WI38 (cell line): Measurements from ENCODE around the gene PLCL2.

Experiments used
- H3K4me3 ChIP-seq: 2 replicates; pipeline ENCODE4 v1.5.1; 2011; ENCODE audit warnings: low read depth, mild to moderate bottlenecking, control low read depth, low read length
- TF ChIP-seq, protein P1 (sequence below): IDR thresholded peaks from 2 replicates; pipeline ENCODE4 v1.5.1; 2012; ENCODE audit warnings: low read depth, mild to moderate bottlenecking, control low read depth, low read length

PLCL2 gene

DNA sequence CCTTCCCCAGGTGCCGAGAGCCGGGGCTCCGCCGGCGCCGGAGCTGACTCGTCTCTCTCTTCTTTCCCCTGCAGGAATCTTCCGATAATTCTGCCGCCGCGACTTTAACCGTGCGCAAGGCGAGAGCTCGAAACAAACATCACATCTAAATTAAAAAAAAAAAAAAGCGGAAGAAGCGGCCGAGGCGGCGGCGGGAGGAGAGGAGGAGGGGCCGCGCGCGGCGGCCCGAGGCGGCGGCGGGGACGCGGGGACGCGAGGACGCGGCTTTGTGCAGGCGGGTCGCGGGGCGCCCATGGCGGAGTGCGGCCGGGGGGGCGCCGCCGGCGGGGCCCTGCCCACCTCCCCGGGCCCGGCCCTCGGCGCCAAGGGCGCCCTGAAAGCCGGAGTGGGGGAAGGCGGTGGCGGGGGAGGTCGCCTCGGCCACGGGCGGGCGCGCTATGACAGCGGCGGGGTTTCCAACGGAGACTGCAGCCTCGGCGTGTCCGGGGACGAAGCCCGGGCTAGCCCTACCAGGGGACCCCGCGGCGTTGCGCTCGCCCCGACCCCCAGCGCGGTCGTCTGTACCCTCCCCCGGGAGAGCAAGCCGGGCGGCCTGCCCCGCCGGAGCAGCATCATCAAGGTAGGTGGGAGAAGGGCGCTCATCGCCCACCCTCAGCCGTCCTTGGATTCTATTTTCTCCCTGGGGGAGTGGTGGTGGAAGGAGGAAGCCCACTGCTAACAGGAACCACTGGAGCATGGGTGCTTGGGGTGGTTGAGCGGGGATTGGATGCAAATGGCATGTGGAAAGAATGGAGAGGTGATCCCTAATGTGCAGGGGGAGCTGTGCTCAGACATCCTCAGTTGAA is at the start of gene PLCL2:
Gene PLCL2 (plus strand): TSS at position 208 of the 845 bp plus-strand sequence. CDS start 85 bp downstream, at position 293.
- TF ChIP-seq, protein P1, sequence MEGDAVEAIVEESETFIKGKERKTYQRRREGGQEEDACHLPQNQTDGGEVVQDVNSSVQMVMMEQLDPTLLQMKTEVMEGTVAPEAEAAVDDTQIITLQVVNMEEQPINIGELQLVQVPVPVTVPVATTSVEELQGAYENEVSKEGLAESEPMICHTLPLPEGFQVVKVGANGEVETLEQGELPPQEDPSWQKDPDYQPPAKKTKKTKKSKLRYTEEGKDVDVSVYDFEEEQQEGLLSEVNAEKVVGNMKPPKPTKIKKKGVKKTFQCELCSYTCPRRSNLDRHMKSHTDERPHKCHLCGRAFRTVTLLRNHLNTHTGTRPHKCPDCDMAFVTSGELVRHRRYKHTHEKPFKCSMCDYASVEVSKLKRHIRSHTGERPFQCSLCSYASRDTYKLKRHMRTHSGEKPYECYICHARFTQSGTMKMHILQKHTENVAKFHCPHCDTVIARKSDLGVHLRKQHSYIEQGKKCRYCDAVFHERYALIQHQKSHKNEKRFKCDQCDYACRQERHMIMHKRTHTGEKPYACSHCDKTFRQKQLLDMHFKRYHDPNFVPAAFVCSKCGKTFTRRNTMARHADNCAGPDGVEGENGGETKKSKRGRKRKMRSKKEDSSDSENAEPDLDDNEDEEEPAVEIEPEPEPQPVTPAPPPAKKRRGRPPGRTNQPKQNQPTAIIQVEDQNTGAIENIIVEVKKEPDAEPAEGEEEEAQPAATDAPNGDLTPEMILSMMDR, result no peak
- H3K4me3 ChIP-seq, result peak within 1 kb of the TSS; percentile 53

DNA sequence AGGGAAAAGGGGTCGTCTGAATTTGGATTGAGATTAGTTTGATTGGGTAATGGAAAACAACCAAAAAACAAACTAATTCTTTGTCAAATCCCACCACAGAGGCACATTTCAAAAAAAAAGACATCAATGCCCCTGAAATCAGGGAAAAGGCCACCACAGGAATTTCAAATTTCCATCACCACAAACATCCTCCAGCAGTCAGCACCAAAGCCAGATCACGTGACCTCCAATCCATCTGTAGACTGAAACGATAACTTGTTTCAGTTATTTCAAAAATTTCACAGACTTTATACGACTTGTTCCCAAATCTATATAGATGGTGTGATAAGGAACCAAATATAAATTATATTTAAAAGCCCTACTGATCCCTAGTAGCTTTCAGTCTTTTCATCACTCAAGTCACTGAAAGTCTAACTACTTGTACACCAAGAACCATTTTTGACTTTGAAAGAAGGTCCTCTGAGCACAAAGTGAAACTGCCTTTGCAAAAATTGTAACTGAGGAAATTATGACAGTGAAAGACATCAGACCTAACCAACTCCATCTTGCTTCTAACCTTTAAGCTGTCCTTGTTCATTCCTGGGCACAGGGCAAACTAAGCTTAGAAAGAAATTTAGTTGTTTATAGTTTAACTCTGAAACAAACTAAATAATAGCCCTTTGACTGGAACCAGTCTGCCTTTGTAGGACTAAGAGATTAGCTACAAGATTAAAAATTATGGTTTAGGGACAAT is 48.1 kb upstream of the PLCL2 start:
- H3K4me3 ChIP-seq, result no peak overlapping the region
- TF ChIP-seq, protein P1, result no peak

DNA sequence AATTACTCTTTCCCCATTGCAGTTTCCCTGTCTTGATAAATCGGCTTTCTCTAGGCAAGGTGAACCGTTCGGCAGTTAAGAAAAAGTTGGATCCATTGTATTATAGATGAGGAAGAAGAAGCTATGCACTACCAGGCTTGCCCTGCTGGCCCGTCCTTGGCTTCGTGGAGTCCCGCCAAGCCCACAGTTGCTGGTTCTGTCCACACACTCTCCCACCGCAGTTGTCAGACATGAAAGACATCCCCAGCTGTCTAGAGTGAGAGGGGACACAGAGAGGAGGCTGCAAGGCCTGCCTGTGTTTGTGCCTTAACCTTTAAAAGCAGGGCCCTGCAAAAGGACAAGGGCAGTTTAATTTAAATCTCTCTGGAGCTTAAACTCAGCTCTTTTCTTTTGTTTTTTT is 47.2 kb upstream of the PLCL2 start:
- TF ChIP-seq, protein P1, result no peak

DNA sequence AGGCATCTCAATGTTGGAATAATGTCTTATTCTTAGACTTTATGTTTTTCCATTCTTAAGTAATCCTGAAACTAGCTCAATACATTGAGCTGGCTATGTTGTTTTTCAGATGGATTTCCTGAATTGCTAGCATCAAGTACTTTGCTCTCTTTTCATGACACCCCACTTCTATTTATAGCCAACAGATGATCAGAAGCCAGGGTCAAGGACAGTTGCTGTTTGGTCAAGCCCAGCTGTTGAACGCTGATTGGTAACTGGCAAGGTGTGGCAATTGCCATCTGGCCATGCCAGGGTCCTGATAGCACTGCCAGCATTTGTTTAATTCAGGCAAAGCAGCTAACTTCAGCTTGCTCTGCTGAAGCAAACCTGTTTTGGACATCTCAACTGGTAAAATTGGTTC is 46.2 kb upstream of the PLCL2 start:
- TF ChIP-seq, protein P1, result no peak
- no peak overlapping the region for H3K4me3 ChIP-seq

More for the DNA sequence above, 47.2 kb upstream of the PLCL2 start:
- no peak overlapping the region for H3K4me3 ChIP-seq

DNA sequence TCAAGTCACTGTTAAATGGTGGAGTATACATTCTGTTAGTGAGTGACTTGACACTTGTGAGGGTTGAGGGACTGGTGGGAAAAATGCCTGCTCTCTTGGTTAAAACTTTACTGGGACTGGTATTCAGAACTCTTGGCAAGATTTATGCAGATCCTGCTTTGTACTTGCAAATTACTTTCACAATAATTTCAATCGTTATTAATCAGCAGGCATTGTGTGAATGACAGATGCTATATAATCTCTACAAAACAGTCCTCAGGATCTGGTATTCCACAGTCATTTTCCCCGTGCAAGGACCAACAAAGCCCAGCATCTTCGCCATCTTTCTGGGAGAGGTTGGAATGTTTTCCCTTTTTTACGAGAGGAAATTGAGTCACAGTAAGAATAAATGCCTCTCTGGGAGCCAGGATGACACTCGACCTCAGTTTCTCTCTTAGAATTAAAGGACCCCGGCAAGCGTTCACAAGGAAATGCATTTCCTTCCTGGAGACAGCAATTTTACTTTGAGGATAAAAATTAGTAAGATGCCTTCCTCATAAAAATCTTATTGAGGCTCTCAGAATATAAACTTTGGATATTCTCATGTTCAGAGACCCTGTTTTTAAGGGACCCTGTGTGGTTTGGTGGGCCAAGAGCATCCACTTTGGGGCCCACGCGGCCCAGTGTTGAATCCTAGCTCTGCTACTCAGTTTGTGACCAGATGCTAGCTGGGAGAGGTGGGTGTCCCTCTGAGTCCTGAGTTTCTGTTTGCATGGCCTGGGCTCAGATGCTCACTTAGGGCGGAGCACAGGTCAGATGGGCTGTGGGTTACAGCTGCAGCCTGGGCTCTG is 45.3 kb upstream of the PLCL2 start:
- TF ChIP-seq, protein P1, result no peak
- H3K4me3 ChIP-seq, result no peak overlapping the region

DNA sequence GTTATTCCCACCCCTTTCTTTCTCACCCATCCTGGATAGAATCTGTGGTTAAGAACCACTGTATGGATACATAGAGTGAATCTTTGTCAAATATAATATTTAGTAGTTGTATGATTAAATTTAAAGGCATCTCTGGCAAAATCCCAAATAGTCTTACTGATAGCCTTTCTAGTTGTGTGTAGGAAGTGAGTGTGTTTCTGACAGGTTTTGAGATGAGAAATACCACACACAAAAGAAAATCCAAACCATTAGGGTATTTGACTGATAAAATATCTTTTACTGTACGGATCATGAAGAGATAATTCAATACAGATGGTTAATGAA is 44.7 kb upstream of the PLCL2 start:
- TF ChIP-seq, protein P1, result no peak
- H3K4me3 ChIP-seq, result no peak overlapping the region
